GM12865 (cell line): ENCODE measurements around the gene PZP.
"Not testable (repeated sequence)": the region's sequence is repeated elsewhere in the genome, so short reads cannot be mapped to it uniquely, and the experiment has no call there.

Experiments used
- DNase-seq: peaks from one replicate; pipeline ENCODE4 v3.0.0; 2010; ENCODE audit warnings: low read depth
- H3K4me3 ChIP-seq: 2 replicates; pipeline ENCODE4 v1.5.1; 2011; ENCODE audit warnings: mild to moderate bottlenecking, low read depth, low read length, control low read depth
- TF ChIP-seq, protein P1 (sequence below): IDR thresholded peaks from 2 replicates; pipeline ENCODE4 v1.5.1; 2011; ENCODE audit warnings: low read length, control low read depth, low read depth, inconsistent platforms; ENCODE audit not compliant: insufficient read depth; ENCODE audit errors: missing control alignments

The PZP gene

DNA sequence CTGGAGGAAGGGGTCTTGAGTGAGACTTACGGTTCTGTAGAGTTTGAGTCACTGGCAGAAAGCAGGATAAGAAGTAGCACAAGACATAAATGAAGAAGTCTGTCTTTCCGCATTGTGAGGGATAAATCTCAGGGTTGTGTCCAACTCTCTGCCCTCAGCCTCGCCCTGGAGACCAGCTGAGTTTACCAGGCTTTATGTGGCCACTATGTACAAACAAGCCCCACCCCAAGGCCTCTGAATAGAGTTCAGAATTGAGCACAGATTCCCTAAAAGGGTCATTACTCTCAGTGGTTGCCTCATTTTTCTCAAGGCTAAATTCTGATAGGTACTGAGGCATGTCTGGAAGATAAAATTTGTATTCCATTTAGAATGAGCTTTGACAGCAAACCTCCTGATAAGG is at the start of gene PZP:
TSS of gene PZP (minus strand) at position 167 of the 400 bp plus-strand sequence. CDS start at position 113, 54 bp downstream.
- DNase-seq: no peak
- no peak within 1 kb of the TSS for H3K4me3 ChIP-seq
- TF ChIP-seq, protein P1, sequence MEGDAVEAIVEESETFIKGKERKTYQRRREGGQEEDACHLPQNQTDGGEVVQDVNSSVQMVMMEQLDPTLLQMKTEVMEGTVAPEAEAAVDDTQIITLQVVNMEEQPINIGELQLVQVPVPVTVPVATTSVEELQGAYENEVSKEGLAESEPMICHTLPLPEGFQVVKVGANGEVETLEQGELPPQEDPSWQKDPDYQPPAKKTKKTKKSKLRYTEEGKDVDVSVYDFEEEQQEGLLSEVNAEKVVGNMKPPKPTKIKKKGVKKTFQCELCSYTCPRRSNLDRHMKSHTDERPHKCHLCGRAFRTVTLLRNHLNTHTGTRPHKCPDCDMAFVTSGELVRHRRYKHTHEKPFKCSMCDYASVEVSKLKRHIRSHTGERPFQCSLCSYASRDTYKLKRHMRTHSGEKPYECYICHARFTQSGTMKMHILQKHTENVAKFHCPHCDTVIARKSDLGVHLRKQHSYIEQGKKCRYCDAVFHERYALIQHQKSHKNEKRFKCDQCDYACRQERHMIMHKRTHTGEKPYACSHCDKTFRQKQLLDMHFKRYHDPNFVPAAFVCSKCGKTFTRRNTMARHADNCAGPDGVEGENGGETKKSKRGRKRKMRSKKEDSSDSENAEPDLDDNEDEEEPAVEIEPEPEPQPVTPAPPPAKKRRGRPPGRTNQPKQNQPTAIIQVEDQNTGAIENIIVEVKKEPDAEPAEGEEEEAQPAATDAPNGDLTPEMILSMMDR: no peak

DNA sequence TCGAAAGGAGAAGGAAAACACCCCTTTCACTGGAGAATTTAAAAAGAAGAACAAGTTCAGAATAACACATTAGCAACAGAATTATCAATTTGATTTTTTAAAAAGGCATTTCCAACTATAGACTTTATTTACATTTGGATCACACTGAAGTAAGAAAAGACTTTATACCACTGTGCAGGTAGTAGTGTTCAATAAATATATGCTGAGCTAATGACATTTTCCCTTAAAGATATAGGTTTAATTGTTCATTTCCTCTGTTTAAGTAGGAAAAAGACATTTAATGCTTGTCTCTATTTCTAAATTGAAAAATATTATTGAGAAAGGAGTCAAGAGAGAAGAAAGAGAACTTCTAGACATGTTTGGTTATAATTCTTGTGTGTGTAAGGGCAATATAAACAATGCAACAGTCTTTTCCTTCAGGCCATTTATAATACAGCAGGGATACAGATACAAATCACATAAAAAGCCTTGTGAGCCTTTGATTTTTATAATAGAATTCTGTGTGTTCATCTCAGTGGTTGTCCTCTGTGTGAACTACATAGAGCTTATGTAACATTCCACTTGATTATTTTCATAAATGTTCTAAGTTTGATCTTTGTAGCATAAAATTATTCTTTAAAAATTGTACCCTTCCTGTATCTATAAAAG is 48.7 kb upstream of the PZP start:
- TF ChIP-seq, protein P1: no peak
- no peak for DNase-seq
- no peak overlapping the region for H3K4me3 ChIP-seq

DNA sequence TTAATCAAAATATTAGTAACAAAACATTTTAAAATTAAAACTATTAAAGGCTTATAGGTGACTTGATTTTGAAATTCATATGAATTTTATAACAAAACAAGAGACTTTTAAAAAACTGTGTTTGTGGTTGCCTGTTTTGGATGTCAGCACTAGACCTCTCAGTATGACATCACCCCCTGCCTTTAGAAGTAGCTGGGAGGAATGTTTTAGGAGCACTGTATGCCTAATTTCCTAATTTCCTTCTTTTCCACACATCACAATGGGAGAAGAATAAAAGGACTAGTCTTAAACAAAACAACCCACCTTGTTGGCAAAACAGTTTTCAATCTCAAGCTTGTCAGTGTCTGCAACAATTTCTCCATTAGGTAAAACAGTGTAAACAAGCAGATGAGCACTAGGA is 48.1 kb upstream of the PZP start:
- TF ChIP-seq, protein P1: no peak
- H3K4me3 ChIP-seq: no peak overlapping the region
- no peak for DNase-seq

DNA sequence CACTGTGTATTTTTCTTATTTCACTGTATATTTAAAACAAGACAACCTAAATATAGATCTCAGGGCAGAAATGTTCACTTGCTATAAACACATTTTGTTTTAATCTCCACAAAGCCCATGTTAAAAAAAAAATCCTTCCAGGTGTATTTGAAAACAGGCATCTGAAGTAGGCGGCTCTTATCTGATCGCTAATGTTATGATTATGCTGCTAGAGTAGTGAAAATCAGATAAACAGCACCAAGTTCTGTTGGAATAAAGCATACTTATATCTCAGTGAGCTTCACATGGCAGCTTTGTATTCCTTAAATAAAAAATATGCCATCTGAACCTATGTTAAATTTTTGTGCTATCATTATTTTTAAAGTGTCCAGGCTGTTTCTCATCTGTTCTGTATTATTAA is 47.6 kb upstream of the PZP start:
- H3K4me3 ChIP-seq: no peak overlapping the region
- TF ChIP-seq, protein P1: no peak
- DNase-seq: no peak

DNA sequence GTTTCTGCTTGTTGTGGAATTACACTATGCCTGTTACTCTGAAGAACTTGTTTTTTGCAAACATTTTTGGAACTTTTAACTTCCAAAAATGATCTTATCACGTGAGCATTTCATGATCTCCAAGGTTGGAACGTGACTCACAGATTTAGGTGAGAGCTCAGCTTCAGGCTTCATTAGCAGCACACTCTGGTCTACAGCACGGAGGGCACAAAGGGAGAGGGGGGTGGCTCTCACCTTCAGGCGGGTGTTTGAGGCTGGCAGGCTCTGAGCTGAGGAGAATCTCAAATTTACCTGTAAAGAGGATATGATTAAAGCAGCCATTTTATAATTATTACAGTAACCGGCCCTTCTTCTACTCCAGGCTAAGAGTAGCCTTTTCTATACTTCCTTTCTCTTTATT is 45.3 kb upstream of the PZP start:
- TF ChIP-seq, protein P1: no peak
- H3K4me3 ChIP-seq: no peak overlapping the region
- no peak for DNase-seq

DNA sequence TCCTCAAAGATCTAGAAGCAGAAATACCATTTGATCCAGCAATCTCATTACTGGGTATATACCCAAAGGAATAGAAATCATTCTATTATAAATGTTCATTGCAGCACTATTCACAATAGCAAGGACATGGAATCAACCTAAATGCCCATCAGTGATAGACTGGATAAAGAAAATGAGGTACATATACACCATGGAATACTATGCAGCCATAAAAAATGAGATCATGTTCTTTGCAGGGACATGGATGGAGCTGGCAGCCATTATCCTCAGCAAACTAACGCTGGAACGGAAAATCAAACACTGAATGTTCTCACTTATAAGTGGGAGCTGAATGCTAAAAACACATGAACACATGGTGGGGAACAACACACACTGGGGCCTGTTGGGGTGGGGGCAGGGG is 44.6 kb upstream of the PZP start:
- H3K4me3 ChIP-seq, DNase-seq: not testable (repeated sequence)

DNA sequence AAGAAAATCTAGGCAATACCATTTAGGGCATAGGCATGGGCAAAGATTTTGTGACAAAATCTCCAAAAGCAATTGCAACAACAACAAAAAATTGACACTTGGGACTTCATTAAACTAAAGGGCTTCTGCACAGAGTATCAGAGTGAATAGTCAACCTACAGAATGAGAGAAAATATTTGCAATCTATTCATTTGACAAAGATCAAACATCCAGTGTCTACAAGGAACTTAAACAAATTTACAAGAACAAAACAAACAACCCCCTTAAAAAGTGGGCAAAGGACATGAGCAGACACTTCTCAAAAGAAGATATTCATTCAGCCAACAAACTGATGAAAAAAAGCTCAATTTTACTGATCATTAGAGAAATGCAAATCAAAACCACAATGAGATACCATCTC is 44.1 kb upstream of the PZP start:
- TF ChIP-seq, protein P1: no peak
- DNase-seq: no peak
- no peak overlapping the region for H3K4me3 ChIP-seq
